K562 (cell line): Measurements from ENCODE around the gene CDC27. TPM values are rescaled to one million over a fixed set of nuclear protein-coding genes. Genes with fewer than 3 reads are reported as not detected.

ENCODE experiments used
- ATAC-seq: fragments of 200-7000 bp; cut with Tn5 transposase; 3 replicates; pipeline ENCODE4 v1.9.1; 2020; ENCODE audit warnings: moderate library complexity
- BruUV-seq: library from RNA; stranded (reverse); fragments of 400-500 nt; replicated peaks from 2 replicates; lab custom pipeline; 2021; lab: Mats Ljungman, UMichigan
- CTCF ChIA-PET: fragments of 300-600 bp; formaldehyde crosslinking; extraction: SDS; loops from one replicate; lab custom pipeline; 2021; ENCODE audit warnings: low intra/inter-chr PET ratio; lab: Yijun Ruan, JAX
- POLR2A ChIA-PET: fragments of 300-600, 350-650 bp; sonication (Branson Sonifier 250); formaldehyde crosslinking; extraction: SDS; loops from one replicate; lab custom pipeline; 2021; ENCODE audit warnings: antibody characterized with exemption, inconsistent platforms; lab: Yijun Ruan, JAX
- DNase-seq, 4 experiments: peaks; one replicate each; pipeline versions ENCODE4 v3.0.0 to v3.0.0-alpha.2; 2011 to 2018; ENCODE audit warnings: low spot score in 3 of 4, mixed read lengths in 3 of 4; ENCODE audit errors: extremely low read depth in 1 of 4
- FAIRE-seq: peaks from 2 replicates; lab custom pipeline; 2011; peaks lifted over from hg19 to GRCh38; lab: Jason Lieb, UNC
- H2AFZ ChIP-seq: 2 replicates; pipeline ENCODE4 v1.6.0; 2011; ENCODE audit warnings: low read depth, low read length, control low read depth, inconsistent platforms
- H3K27ac ChIP-seq: fragments of 200-600 bp; 3 replicates; pipeline ENCODE4 v1.8.0; 2011; ENCODE audit warnings: low read depth, mild to moderate bottlenecking, control low read depth, inconsistent platforms, low read length, moderate library complexity, mixed read lengths; ENCODE audit errors: extremely low read depth
- H3K27me3 ChIP-seq, 2 experiments: fragments of 300-600 bp in 1 of 2; 2 replicates in 1 of 2; 3 replicates in 1 of 2; pipeline versions ENCODE4 v1.6.0 to v1.8.0; 2011; ENCODE audit warnings: inconsistent platforms in 2 of 2, low read length in 2 of 2, mild to moderate bottlenecking in 1 of 2, mixed read lengths in 1 of 2, moderate library complexity in 1 of 2; ENCODE audit not compliant: control insufficient read depth in 2 of 2, insufficient read depth in 2 of 2
- H3K36me3 ChIP-seq: fragments of 300-600 bp; 3 replicates; pipeline ENCODE4 v1.8.0; 2011; ENCODE audit warnings: mild to moderate bottlenecking, low read length, inconsistent platforms; ENCODE audit not compliant: control insufficient read depth, insufficient read depth
- H3K4me1 ChIP-seq, 2 experiments: fragments of 200-600 bp in 1 of 2; replicated peaks in 1 of 2; 2 replicates in 1 of 2; 3 replicates in 1 of 2; pipeline versions ENCODE4 v1.5.1 to v1.8.0; 2011; ENCODE audit warnings: inconsistent platforms in 2 of 2, low read length in 2 of 2, mild to moderate bottlenecking in 1 of 2, mixed read lengths in 1 of 2, moderate library complexity in 1 of 2; ENCODE audit not compliant: control insufficient read depth in 2 of 2, insufficient read depth in 2 of 2
- H3K4me2 ChIP-seq: 2 replicates; pipeline ENCODE4 v1.6.1; 2011; ENCODE audit warnings: low read length, control low read depth, inconsistent platforms, mixed read lengths; ENCODE audit not compliant: insufficient read depth
- H3K4me3 ChIP-seq: fragments of 200-600 bp; sonication (generic), shearing (Covaris generic); 2 replicates; pipeline ENCODE4 v1.5.1; 2016; ENCODE audit warnings: control low read depth, inconsistent platforms
- H3K79me2 ChIP-seq: fragments of 200-600 bp; 3 replicates; pipeline ENCODE4 v1.8.0; 2011; ENCODE audit warnings: low read length, inconsistent platforms; ENCODE audit not compliant: control insufficient read depth, insufficient read depth
- H3K9ac ChIP-seq, 2 experiments: 2 replicates each; pipeline versions ENCODE4 v1.6.0 to v1.6.1; 2011; ENCODE audit warnings: low read depth in 2 of 2, low read length in 2 of 2, control low read depth in 1 of 2, inconsistent platforms in 1 of 2, mild to moderate bottlenecking in 1 of 2, mixed read lengths in 1 of 2; ENCODE audit not compliant: insufficient read depth in 1 of 2
- H3K9me1 ChIP-seq: one replicate; pipeline ENCODE4 v1.6.0; 2011; ENCODE audit warnings: inconsistent platforms, mild to moderate bottlenecking, low read length, moderate library complexity; ENCODE audit not compliant: control insufficient read depth, insufficient read depth
- H3K9me3 ChIP-seq: replicated peaks from 2 replicates; pipeline ENCODE4 v1.5.1; 2011; ENCODE audit warnings: low read depth, low read length, inconsistent platforms; ENCODE audit not compliant: control insufficient read depth, insufficient read depth
- H4K20me1 ChIP-seq: replicated peaks from 2 replicates; pipeline ENCODE4 v1.6.1; 2011; ENCODE audit warnings: low read length, inconsistent platforms, mixed read lengths; ENCODE audit not compliant: control insufficient read depth, insufficient read depth
- ESRRA ChIP-seq: fragments of 450-650 bp; IDR thresholded peaks from 2 replicates; pipeline ENCODE4 v1.6.1; 2014; ENCODE audit warnings: low read depth, mild to moderate bottlenecking, moderate library complexity, borderline replicate concordance
- JUND ChIP-seq, 2 experiments: IDR thresholded peaks; 2 replicates in 1 of 2; 3 replicates in 1 of 2; pipeline ENCODE4 v1.6.1; 2011; ENCODE audit warnings: borderline replicate concordance in 2 of 2, low read depth in 2 of 2, low read length in 2 of 2, improper control_type of control experiment in 1 of 2, missing biosample characterization in 1 of 2, missing genetic modification characterization in 1 of 2, missing genetic modification reagents in 1 of 2
- NFIC ChIP-seq: fragments of 450-650 bp; IDR thresholded peaks from 2 replicates; pipeline ENCODE4 v1.6.1; 2017; ENCODE audit warnings: mild to moderate bottlenecking, inconsistent platforms
- NR2C2 ChIP-seq, 2 experiments: fragments of 200-800 bp in 1 of 2; sonication (Bioruptor generic) in 1 of 2; sonication (generic) in 1 of 2; formaldehyde crosslinking in 1 of 2; IDR thresholded peaks; 2 replicates each; pipeline versions ENCODE4 v1.6.1 to v1.8.0; 2016 to 2022; ENCODE audit warnings: mild to moderate bottlenecking in 1 of 2, missing compliant biosample characterization in 1 of 2, missing genetic modification characterization in 1 of 2, missing genetic modification reagents in 1 of 2
- POLR2B ChIP-seq: fragments of 450-650 bp; IDR thresholded peaks from 2 replicates; pipeline ENCODE4 v1.6.1; 2018; ENCODE audit warnings: low read depth; ENCODE audit not compliant: partially characterized antibody
- SMARCE1 ChIP-seq: fragments of 450-650 bp; IDR thresholded peaks from 2 replicates; pipeline ENCODE4 v1.7.1; 2016; ENCODE audit warnings: mild to moderate bottlenecking
- SPI1 ChIP-seq: IDR thresholded peaks from 2 replicates; pipeline ENCODE4 v1.6.1; 2011; ENCODE audit warnings: low read depth, low read length, control low read depth, borderline replicate concordance
- SRF ChIP-seq, 2 experiments: fragments of 250-450, 450-650 bp in 1 of 2; sonication (Bioruptor Pico) in 1 of 2; sonication (generic) in 1 of 2; formaldehyde crosslinking; IDR thresholded peaks; 2 replicates each; pipeline versions ENCODE4 v1.5.0 to v1.5.1; 2020 to 2022; ENCODE audit warnings: mild to moderate bottlenecking in 1 of 2, missing genetic modification reagents in 1 of 2
- TEAD1 ChIP-seq, 2 experiments: fragments of 450-650 bp in 1 of 2; sonication (generic) in 1 of 2; formaldehyde crosslinking; IDR thresholded peaks; 2 replicates each; pipeline versions ENCODE4 v1.4.0 to v1.8.0; 2020 to 2022; ENCODE audit warnings: mild to moderate bottlenecking in 2 of 2, missing genetic modification reagents in 1 of 2
- ZNF347 ChIP-seq: fragments of 450-650 bp; formaldehyde crosslinking; IDR thresholded peaks from 2 replicates; pipeline ENCODE4 v1.4.0; 2020; ENCODE audit warnings: low read depth, mild to moderate bottlenecking, moderate library complexity
- WGBS: fragments of 100-300 bp; shearing (Covaris generic); methylation state at CpG from one replicate; pipeline ENCODE4 v1.1.6; 2016; ENCODE audit warnings: low coverage, mixed read lengths; ENCODE audit not compliant: insufficient coverage; ENCODE audit errors: missing lambda C conversion rate; 5-methylcytosine and 5-hydroxymethylcytosine counted together
- in situ Hi-C: fragments of 300-500 bp; cut with MboI; formaldehyde crosslinking; loops from 4 replicates; pipeline ENCODE4 v1.15.0; 2018; ENCODE audit warnings: inconsistent platforms, mixed read lengths
- intact Hi-C: fragments of 100-400 bp; cut with micrococcal nuclease; formaldehyde crosslinking; loops from 2 replicates; pipeline ENCODE4 v1.14.2; 2022
- polyA plus RNA-seq, 8 experiments: library from polyadenylated mRNA; depleted of rRNA in 4 of 8; stranded (reverse) in 5 of 8; unstranded in 3 of 8; fragments of >200 nt; fragmentation: Nextera tagmentation in 2 of 8; fragmentation: Illumina TruSeq in 1 of 8; extraction: Ambion mirVana in 2 of 8; extraction: Trizol in 1 of 8; gene quantifications; 2 replicates each; pipeline versions ENCODE4 v1.2.1 to v1.2.3, GENCODE V29; 2011 to 2014; ENCODE audit warnings: inconsistent platforms in 1 of 8, missing spikeins in 1 of 8
- total RNA-seq, 7 experiments: library from RNA; depleted of rRNA in 6 of 7; stranded (reverse); fragments of >200 nt in 6 of 7; fragmentation: Illumina TruSeq in 2 of 7; extraction: Trizol in 2 of 7; gene quantifications; 2 replicates each; pipeline versions ENCODE4 v1.2.1 to v1.2.3, GENCODE V29; 2011 to 2021; ENCODE audit warnings: low replicate concordance in 1 of 7
- TF ChIP-seq, protein P1 (sequence below): sonication (generic); IDR thresholded peaks from 2 replicates; pipeline ENCODE4 v1.6.1; 2016
- TF ChIP-seq, protein P2 (sequence below), 2 experiments: fragments of 200-800 bp in 1 of 2; sonication (Bioruptor generic) in 1 of 2; sonication (generic) in 1 of 2; formaldehyde crosslinking in 1 of 2; IDR thresholded peaks in 1 of 2; conservative IDR thresholded peaks in 1 of 2; 2 replicates each; pipeline versions ENCODE4 v1.5.0 to v1.6.1; 2016 to 2020; ENCODE audit warnings: missing compliant biosample characterization in 1 of 2, missing genetic modification characterization in 1 of 2, missing genetic modification reagents in 1 of 2
- TF ChIP-seq, protein P3 (sequence below): fragments of 250-450 bp; sonication (Bioruptor Pico); IDR thresholded peaks from 2 replicates; pipeline ENCODE4 v1.8.0; 2022; ENCODE audit warnings: moderate library complexity, mild to moderate bottlenecking, inconsistent platforms
- TF ChIP-seq, protein P4 (sequence below), 2 experiments: fragments of 450-650 bp in 1 of 2; sonication (generic) in 1 of 2; formaldehyde crosslinking in 1 of 2; IDR thresholded peaks in 1 of 2; conservative IDR thresholded peaks in 1 of 2; 2 replicates each; pipeline versions ENCODE4 v1.6.1 to v1.8.1; 2016 to 2023; ENCODE audit warnings: mild to moderate bottlenecking in 2 of 2, moderate library complexity in 2 of 2, inconsistent platforms in 1 of 2, missing genetic modification reagents in 1 of 2

The CDC27 gene
- total and polyA plus RNA-seq, 9 of the 15 experiments (the other 6 are each of a cell fraction or from before 2014, with no cell fraction given) = 28.6 to 155 (median 94.1) TPM

GRCh38 chr17:47225436-47225858, 36.4 kb upstream of the CDC27 start:
- Histone ChIP-seq H3K27ac (peak overlapping the region; percentile 60; the same call in 2 of the 3 replicates), H2AFZ (no peak overlapping the region), H3K9me1 (no peaks in the 10 kb centered on the region), H3K27me3 (no peaks in the 10 kb centered on the region), H3K4me3 (no peak overlapping the region), H3K9me3 (peaks cover 24% of the 10 kb centered on the region), H3K36me3 (peaks cover 41% of the 10 kb centered on the region), H3K4me2 (no peak overlapping the region), H3K9ac (no peak overlapping the region), H3K79me2 (peaks cover 3% of the 10 kb centered on the region; the same call in 1 of the 3 replicates), H4K20me1 (no peaks in the 10 kb centered on the region), H3K4me1 (peaks cover 11 to 23% of the 10 kb centered on the region in 2 experiments; a peak in 3 of 5 replicates)
- peak; percentile 69 for FAIRE-seq
- ChIA-PET CTCF (no interaction called here), POLR2A (interaction anchor here (1.0 to 1.4 kb wide), 3 partner anchors 17 to 424 kb away, joined by 3 to 5 read pairs (median 3); partner anchors contain the start of gene KPNB1)
- intact Hi-C loops (no loop called here), in situ Hi-C loops (loop anchor here (10.0 kb wide), 1 partner anchor 389 kb away; no protein-coding TSS in a partner anchor)
- 18% methylated on average over 2 of the region's 3 CpGs for WGBS
- no peak for ATAC-seq
- peak in 1 of 4 experiments; percentile 68 for DNase-seq
- TSS peak; percentile 14 for BruUV-seq
- TF ChIP-seq, protein P1, sequence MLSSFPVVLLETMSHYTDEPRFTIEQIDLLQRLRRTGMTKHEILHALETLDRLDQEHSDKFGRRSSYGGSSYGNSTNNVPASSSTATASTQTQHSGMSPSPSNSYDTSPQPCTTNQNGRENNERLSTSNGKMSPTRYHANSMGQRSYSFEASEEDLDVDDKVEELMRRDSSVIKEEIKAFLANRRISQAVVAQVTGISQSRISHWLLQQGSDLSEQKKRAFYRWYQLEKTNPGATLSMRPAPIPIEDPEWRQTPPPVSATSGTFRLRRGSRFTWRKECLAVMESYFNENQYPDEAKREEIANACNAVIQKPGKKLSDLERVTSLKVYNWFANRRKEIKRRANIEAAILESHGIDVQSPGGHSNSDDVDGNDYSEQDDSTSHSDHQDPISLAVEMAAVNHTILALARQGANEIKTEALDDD = peak; percentile 80
- TF ChIP-seq, protein P2, sequence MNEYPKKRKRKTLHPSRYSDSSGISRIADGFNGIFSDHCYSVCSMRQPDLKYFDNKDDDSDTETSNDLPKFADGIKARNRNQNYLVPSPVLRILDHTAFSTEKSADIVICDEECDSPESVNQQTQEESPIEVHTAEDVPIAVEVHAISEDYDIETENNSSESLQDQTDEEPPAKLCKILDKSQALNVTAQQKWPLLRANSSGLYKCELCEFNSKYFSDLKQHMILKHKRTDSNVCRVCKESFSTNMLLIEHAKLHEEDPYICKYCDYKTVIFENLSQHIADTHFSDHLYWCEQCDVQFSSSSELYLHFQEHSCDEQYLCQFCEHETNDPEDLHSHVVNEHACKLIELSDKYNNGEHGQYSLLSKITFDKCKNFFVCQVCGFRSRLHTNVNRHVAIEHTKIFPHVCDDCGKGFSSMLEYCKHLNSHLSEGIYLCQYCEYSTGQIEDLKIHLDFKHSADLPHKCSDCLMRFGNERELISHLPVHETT (CRISPR knock-in tag; conservative IDR thresholded peaks at IDR 0.05 in 1 of 2, IDR thresholded peaks at IDR 0.05 in 1 of 2) = peak in 1 of 2 experiments; percentile 33; a peak in 1 of 4 replicates
- TF ChIP-seq POLR2B (no peak), SRF (CRISPR knock-in tag; IDR thresholded peaks at IDR 0.05) (peak in 1 of 2 experiments; percentile 53; a peak in 1 of 4 replicates), ESRRA (peak; percentile 85), ZNF347 (no peak), TEAD1 (CRISPR knock-in tag; IDR thresholded peaks at IDR 0.05) (no peak), JUND (IDR thresholded peaks at IDR 0.05; ENCODE audit: borderline replicate concordance, low read depth, low read length) (peak; percentile 31; the same call in 1 of the 2 replicates), JUND (tag; IDR thresholded peaks at IDR 0.05; ENCODE audit: borderline replicate concordance, low read depth, low read length) (peak; percentile 22; the same call in 1 of the 3 replicates), SPI1 (peak; percentile 58; the same call in 1 of the 2 replicates), NR2C2 (CRISPR knock-in tag; IDR thresholded peaks at IDR 0.05) (no peak), NR2C2 (tag; IDR thresholded peaks at IDR 0.05) (0 out of 2 replicates have a peak, but pooled peaks have one; percentile 8), NFIC (peak; percentile 80), SMARCE1 (0 out of 2 replicates have a peak, but pooled peaks have one; percentile 29)
- TF ChIP-seq, protein P3, sequence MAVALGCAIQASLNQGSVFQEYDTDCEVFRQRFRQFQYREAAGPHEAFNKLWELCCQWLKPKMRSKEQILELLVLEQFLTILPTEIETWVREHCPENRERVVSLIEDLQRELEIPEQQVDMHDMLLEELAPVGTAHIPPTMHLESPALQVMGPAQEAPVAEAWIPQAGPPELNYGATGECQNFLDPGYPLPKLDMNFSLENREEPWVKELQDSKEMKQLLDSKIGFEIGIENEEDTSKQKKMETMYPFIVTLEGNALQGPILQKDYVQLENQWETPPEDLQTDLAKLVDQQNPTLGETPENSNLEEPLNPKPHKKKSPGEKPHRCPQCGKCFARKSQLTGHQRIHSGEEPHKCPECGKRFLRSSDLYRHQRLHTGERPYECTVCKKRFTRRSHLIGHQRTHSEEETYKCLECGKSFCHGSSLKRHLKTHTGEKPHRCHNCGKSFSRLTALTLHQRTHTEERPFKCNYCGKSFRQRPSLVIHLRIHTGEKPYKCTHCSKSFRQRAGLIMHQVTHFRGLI (CRISPR knock-in tag) = no peak
- TF ChIP-seq, protein P4, sequence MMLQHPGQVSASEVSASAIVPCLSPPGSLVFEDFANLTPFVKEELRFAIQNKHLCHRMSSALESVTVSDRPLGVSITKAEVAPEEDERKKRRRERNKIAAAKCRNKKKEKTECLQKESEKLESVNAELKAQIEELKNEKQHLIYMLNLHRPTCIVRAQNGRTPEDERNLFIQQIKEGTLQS (IDR thresholded peaks at IDR 0.05) = peak; percentile 42; the same call in 1 of the 2 replicates
- TF ChIP-seq, protein P4 (CRISPR knock-in tag; conservative IDR thresholded peaks at IDR 0.05) = no peak
